ENCODE data around the gene BHLHA15. TPM values are rescaled to one million over a fixed set of nuclear protein-coding genes. Genes with fewer than 3 reads are reported as not detected.

BHLHA15 gene
- total RNA-seq, 1 donor from 2014 or later, result not detected

DNA sequence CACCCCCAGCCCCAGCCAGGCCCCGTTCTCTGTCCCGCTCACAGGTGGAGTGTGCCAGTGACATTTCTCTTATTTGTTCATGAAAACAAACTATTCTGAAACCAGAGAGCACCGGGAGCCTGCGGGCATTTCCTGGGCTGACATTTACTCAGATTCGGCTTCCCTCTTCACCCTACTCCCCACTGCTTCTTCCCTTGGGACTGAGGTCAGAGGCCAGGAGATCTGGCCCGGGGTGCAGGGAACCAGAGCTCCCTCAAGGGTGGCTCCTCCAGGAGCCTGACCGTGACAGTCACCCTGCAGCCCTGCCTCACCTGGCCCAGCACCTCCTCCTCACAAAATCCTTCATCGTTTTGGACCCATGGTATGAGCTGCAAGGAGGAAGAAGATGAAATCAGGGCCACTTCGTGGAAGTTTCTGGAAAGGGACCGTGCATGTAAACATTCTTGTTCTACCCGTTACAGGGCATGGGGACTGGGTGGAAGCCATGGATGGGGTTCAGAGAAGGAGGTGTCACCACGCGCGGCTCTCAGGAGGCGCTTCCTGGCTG is 12.2 kb downstream of the BHLHA15 start:
- no peak overlapping the region for H3K27ac Mint-ChIP-seq

DNA sequence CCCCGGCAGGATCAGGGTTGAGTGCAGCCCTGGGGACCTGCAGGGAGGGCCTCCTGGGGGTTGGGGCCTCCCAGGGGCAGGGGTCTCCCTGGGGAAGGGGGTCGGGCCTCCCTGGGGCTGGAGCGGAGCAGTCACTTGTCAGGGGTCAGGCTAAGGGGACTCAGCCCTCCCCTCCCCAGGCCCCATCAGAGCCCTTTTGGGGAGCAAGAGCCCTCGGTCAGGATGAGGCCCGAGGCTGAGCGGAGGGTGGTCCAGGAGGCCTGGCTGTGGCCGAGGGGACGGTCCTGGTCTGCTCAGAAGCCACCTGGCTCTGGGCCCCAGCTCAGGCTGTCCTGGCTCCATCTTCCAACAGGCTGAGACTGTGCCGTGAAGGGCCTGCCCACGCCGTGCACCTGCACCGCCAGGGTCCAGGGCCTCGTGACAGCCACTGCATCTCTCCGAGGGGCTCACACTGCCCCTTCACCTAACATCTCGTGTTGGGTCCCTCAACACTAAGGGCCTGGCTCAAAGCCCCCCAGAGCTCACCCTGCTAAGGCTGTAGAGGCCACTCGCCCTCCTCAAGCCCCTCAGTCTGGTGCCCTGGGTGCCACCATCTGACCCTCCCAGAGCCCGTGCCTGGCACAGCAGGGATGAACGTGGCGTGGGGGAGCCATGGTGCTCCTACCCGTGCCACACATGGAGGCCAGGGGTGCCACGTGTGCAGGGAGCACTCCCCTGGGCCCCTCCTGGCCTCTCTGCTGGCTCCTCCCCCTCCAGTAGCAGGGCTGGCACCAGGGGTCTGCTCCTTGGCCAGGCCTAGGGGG is 12.9 kb downstream of the BHLHA15 start:
- H3K27ac Mint-ChIP-seq, result no peak overlapping the region
- peaks cover 2% of the 10 kb centered on the region for H3K9me3 Mint-ChIP-seq
- H3K4me1 Mint-ChIP-seq, result no peaks in the 10 kb centered on the region
- no peak for DNase-seq (ENCODE audit: low spot score in 2 of 2, unreplicated experiment in 2 of 2)
- no peak overlapping the region for H3K4me3 Mint-ChIP-seq
- H3K27me3 Mint-ChIP-seq (ENCODE audit: low read depth), result no peaks in the 10 kb centered on the region
- TF ChIP-seq, protein P1, sequence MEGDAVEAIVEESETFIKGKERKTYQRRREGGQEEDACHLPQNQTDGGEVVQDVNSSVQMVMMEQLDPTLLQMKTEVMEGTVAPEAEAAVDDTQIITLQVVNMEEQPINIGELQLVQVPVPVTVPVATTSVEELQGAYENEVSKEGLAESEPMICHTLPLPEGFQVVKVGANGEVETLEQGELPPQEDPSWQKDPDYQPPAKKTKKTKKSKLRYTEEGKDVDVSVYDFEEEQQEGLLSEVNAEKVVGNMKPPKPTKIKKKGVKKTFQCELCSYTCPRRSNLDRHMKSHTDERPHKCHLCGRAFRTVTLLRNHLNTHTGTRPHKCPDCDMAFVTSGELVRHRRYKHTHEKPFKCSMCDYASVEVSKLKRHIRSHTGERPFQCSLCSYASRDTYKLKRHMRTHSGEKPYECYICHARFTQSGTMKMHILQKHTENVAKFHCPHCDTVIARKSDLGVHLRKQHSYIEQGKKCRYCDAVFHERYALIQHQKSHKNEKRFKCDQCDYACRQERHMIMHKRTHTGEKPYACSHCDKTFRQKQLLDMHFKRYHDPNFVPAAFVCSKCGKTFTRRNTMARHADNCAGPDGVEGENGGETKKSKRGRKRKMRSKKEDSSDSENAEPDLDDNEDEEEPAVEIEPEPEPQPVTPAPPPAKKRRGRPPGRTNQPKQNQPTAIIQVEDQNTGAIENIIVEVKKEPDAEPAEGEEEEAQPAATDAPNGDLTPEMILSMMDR (IDR thresholded peaks at IDR 0.05; ENCODE audit: unreplicated experiment), result no peak
- peaks cover 19% of the 10 kb centered on the region for H3K36me3 Mint-ChIP-seq

More for the DNA sequence above, 12.2 kb downstream of the BHLHA15 start:
- peaks cover 6% of the 10 kb centered on the region for H3K9me3 Mint-ChIP-seq
- no peak for DNase-seq (ENCODE audit: low spot score in 2 of 2, unreplicated experiment in 2 of 2)
- TF ChIP-seq, protein P1 (IDR thresholded peaks at IDR 0.05; ENCODE audit: unreplicated experiment), result no peak
- H3K4me3 Mint-ChIP-seq, result no peak overlapping the region
- H3K36me3 Mint-ChIP-seq, result peaks cover 24% of the 10 kb centered on the region
- H3K4me1 Mint-ChIP-seq, result peaks cover under 1% of the 10 kb centered on the region
- no peaks in the 10 kb centered on the region for H3K27me3 Mint-ChIP-seq (ENCODE audit: low read depth)

DNA sequence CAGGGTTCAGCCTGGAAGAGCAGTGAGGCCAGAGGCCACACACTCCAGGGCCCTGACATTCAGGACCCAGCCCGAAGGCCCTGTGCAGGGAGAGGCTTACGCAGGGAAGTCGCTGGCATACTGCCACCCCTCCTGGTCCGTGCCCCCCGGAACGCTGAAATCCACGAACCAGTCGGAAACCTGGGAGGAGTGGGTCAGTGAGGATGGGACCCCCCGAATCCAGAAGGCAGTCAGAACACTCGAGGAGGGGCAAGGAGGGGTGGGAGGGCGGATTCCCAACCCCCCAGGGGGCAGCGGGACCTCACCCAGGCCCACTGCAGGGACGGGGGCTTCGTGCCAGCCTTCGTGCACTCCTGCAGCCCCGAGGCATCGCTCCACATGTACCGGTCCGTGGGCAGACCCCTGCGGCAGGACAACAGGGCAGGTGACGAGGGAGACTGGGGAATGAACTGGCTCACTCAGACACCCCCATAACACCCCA is 13.5 kb downstream of the BHLHA15 start:
- Mint-ChIP-seq H3K27ac (no peak overlapping the region), H3K4me3 (no peak overlapping the region), H3K9me3 (no peaks in the 10 kb centered on the region), H3K27me3 (ENCODE audit: low read depth) (no peaks in the 10 kb centered on the region), H3K36me3 (peaks cover 15% of the 10 kb centered on the region), H3K4me1 (no peaks in the 10 kb centered on the region)
- TF ChIP-seq, protein P1 (IDR thresholded peaks at IDR 0.05; ENCODE audit: unreplicated experiment), result no peak
- DNase-seq (ENCODE audit: low spot score in 2 of 2, unreplicated experiment in 2 of 2), result no peak

DNA sequence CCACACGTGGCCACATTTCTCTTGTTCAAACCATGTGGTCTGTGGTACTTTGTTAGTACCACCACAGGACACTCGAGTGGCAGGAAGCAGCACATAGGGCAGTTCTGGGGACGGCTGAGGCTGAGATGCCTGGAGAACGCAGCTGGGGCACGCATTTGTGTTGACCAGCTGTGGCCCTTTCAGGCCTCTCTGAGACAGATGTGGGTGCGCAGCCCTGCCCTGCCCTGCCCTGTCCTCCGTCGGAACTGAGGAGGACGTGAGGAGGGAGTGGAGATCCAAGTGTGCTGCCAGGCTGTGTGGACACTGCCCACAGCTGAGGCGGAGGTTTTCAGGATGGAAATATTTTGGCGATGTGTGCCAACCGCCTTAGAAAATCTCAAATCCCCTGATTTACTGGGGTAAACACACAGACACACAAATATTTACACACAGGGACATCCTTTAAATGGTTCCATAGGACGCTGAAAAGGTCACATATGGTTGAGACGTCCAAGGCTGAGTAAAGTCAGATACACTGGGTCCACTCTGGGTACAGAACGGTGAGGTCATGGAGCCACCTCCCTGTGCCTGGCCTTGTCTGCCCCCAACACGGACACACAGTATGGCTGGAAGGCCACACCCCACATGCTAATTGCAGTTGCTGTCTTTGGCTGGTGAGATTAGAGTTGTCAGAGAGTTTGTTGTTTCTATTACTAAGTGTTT is 14.8 kb downstream of the BHLHA15 start:
- H3K27me3 Mint-ChIP-seq (ENCODE audit: low read depth), result no peaks in the 10 kb centered on the region
- H3K9me3 Mint-ChIP-seq, result no peaks in the 10 kb centered on the region

DNA sequence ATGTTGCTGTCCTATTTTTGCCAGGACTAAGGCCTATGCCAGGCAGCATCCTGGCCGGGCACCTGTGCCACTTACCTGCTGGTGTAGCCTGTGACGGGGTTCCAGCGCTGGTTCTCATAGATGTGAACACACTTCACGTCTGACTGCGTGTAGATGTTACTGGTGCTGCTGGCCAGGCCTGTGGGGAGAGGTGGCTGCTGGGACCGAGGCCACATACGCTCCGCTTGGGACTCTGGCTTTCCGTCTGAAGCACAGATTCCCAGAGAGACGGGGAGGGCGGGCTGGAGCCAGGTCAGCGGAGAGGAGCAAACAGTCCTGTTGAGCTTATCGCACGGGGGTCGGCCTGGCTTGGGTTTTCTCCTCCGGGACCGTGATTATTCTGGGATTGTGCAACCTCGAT is 16.7 kb downstream of the BHLHA15 start:
- no peak for DNase-seq (ENCODE audit: low spot score in 2 of 2, unreplicated experiment in 2 of 2)
- no peaks in the 10 kb centered on the region for H3K27me3 Mint-ChIP-seq (ENCODE audit: low read depth)
- no peaks in the 10 kb centered on the region for H3K4me1 Mint-ChIP-seq
- no peak overlapping the region for H3K27ac Mint-ChIP-seq
- H3K4me3 Mint-ChIP-seq, result no peak overlapping the region
- TF ChIP-seq, protein P1 (IDR thresholded peaks at IDR 0.05; ENCODE audit: unreplicated experiment), result no peak
- no peaks in the 10 kb centered on the region for H3K9me3 Mint-ChIP-seq
- peaks cover 11% of the 10 kb centered on the region for H3K36me3 Mint-ChIP-seq

More for the DNA sequence above, 14.8 kb downstream of the BHLHA15 start:
- TF ChIP-seq, protein P1 (IDR thresholded peaks at IDR 0.05; ENCODE audit: unreplicated experiment), result no peak
- DNase-seq (ENCODE audit: low spot score in 2 of 2, unreplicated experiment in 2 of 2), result no peak
- Mint-ChIP-seq H3K4me3 (no peak overlapping the region), H3K4me1 (no peaks in the 10 kb centered on the region), H3K27ac (no peak overlapping the region), H3K36me3 (peaks cover 14% of the 10 kb centered on the region)
